ENCODE data around the gene RNU6-1. TPM values are rescaled to one million over a fixed set of nuclear protein-coding genes. Genes with fewer than 3 reads are reported as not detected.

Gene RNU6-1
- total RNA-seq, 4 donors from 2014 or later, result not detected

DNA sequence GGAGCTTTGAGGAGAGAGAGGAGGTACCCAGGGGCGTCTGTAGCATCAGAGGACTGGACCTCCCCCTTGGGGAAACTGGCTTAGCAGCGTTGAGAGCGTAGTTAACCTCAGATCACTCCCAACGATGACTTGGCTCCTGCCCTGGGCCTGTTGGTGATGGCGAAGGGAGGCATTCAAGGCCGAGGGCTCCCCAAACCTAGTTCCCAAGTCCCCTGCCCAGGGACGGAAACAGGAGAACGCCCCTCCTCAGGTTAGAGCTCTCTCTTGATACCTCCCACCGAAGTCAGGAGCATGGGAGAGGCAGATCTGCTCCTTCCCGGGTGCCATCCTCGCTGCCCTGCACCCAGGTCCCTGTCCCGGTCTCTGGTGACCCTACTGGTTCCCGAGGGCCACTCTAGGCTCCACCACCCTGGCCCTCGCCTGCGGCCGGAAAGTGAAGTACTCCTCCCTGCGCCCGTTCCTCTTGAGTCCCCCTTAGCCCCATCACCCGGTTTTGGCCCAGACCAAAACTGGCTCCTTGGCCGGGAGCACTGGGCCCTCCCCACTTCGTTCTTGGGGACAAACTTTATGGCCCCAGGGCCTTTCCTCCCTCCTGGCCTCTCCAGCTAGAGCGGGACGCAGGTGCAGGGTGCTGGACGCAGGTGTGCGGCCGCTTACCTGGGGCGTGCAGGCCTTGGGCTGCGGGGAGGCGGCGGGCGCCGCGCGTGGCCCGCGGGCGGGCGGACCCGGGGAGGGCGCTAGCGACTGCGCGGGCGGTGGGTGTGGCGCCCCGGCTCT, 17.1 kb downstream of the RNU6-1 start:
- Histone ChIP-seq H3K36me3 (no peaks in the 10 kb centered on the region), H3K27ac (no peak overlapping the region), H3K27me3 (peaks cover 100% of the 10 kb centered on the region), H3K4me1 (peaks cover 0 to 80% (median 31%) of the 10 kb centered on the region in 3 donors), H3K9me3 (no peaks in the 10 kb centered on the region), H3K4me3 (peak overlapping the region in 1 of 2 donors; percentile 30)
- WGBS, 2 donors (ENCODE audit: low coverage in 1 of 2), result 18% methylated on average over 3 of the region's 46 CpGs; no CpG with 5 or more reads in 1 of the 2 donors
- ATAC-seq, result no peak
- TF ChIP-seq POLR2A (IDR thresholded peaks at IDR 0.05) (no peak), POLR2AphosphoS5 (IDR thresholded peaks at IDR 0.05) (no peak)
- TF ChIP-seq, protein P1, sequence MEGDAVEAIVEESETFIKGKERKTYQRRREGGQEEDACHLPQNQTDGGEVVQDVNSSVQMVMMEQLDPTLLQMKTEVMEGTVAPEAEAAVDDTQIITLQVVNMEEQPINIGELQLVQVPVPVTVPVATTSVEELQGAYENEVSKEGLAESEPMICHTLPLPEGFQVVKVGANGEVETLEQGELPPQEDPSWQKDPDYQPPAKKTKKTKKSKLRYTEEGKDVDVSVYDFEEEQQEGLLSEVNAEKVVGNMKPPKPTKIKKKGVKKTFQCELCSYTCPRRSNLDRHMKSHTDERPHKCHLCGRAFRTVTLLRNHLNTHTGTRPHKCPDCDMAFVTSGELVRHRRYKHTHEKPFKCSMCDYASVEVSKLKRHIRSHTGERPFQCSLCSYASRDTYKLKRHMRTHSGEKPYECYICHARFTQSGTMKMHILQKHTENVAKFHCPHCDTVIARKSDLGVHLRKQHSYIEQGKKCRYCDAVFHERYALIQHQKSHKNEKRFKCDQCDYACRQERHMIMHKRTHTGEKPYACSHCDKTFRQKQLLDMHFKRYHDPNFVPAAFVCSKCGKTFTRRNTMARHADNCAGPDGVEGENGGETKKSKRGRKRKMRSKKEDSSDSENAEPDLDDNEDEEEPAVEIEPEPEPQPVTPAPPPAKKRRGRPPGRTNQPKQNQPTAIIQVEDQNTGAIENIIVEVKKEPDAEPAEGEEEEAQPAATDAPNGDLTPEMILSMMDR (IDR thresholded peaks at IDR 0.05), result no peak

DNA sequence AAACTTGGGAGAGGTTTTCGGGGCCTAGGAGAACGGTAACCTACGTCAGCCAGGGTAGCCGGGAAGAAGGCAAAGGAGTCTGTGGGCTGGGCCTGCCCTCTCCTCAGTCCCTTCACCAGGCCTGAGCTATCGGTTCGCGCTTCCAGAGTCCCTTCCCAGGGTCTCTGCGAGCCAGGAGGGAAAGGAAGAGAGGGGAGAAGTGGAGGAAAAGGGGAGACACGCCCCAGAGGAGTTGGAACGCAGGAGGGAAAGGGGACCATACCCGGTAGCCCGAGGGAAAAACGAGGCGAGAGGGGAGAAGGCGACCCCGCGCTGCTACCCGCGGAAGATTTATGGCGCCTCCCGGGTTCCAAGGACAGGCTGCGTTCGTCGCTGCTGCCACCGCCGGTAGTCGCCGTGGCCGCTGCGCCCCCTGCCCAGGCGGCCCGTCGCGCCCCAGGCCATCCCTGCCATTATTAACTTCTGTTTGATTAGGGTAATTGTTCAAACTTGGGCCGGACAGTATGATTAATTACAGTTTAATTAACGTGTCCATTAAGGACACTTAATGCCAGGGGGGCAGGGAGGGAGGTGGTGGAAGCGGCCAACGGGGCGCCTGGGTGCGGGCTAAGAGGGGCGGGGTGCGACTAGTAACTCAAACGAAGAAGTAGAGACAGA, 17.9 kb downstream of the RNU6-1 start:
- WGBS, 2 donors (ENCODE audit: low coverage in 1 of 2), result 1% methylated on average over 30 of the region's 43 CpGs; no CpG with 5 or more reads in 1 of the 2 donors
- Histone ChIP-seq H3K27ac (no peak overlapping the region), H3K9me3 (peaks cover 0 to 2% (median 0%) of the 10 kb centered on the region in 3 donors), H3K4me1 (peaks cover 0 to 72% (median 23%) of the 10 kb centered on the region in 3 donors), H3K4me3 (no peak overlapping the region), H3K27me3 (peaks cover 100% of the 10 kb centered on the region), H3K36me3 (no peaks in the 10 kb centered on the region)
- no peak for ATAC-seq
- TF ChIP-seq POLR2AphosphoS5 (IDR thresholded peaks at IDR 0.05), result no peak
- TF ChIP-seq EP300 (IDR thresholded peaks at IDR 0.05), result no peak
- TF ChIP-seq, protein P1 (IDR thresholded peaks at IDR 0.05), result no peak
- no peak for TF ChIP-seq POLR2A (IDR thresholded peaks at IDR 0.05)

DNA sequence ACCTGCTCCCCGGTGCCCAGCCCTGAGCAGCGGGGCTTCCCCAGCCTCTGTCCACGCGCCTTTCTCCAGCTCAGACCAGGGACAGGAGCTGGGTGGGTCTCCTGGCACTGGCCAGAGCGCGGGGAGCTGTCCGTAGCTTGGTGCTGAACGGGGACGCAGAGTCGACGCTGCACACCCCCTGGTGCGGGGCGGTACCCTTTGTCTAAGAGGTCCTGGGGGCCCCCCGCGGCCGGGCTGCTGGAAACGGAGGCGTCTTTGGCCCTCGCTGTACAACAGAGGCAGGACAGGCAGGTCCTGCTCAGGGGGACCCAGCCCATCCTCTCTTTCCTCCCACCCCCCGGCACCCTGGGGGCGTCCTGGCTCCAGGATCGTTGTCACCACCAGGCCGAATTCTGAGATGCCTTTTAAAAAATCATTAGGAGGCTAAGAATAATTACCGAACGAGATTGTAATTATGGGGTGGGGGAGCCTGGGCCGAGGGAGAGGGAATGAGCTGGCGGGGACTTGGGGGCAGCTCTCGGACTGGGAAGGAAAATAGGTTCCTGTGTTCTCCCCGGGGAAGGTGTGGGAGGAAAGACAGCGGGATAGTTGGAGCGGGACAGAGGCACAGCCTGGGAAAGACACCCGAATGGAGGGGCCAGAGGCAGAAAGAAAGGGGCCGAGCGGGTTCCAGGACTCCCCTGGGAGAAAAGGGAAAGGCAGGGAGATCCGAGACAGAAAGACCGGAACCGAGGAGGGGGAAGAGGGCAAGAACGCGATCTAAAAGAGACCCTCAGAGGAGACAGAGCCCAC, 18.7 kb downstream of the RNU6-1 start:
- Histone ChIP-seq H3K36me3 (no peaks in the 10 kb centered on the region), H3K27me3 (peaks cover 99% of the 10 kb centered on the region), H3K4me1 (peaks cover 0 to 64% (median 18%) of the 10 kb centered on the region in 3 donors), H3K27ac (no peak overlapping the region), H3K4me3 (no peak overlapping the region), H3K9me3 (peaks cover 0 to 9% (median 0%) of the 10 kb centered on the region in 3 donors)
- TF ChIP-seq, protein P1 (IDR thresholded peaks at IDR 0.05), result no peak
- TF ChIP-seq EP300 (IDR thresholded peaks at IDR 0.05), result no peak
- no peak for TF ChIP-seq POLR2A (IDR thresholded peaks at IDR 0.05)
- TF ChIP-seq POLR2AphosphoS5 (IDR thresholded peaks at IDR 0.05), result no peak
- peak; percentile 49 for ATAC-seq
- 4 to 8% methylated on average over 15 to 16 of the region's 39 CpGs for WGBS, 2 donors (ENCODE audit: low coverage in 1 of 2)

DNA sequence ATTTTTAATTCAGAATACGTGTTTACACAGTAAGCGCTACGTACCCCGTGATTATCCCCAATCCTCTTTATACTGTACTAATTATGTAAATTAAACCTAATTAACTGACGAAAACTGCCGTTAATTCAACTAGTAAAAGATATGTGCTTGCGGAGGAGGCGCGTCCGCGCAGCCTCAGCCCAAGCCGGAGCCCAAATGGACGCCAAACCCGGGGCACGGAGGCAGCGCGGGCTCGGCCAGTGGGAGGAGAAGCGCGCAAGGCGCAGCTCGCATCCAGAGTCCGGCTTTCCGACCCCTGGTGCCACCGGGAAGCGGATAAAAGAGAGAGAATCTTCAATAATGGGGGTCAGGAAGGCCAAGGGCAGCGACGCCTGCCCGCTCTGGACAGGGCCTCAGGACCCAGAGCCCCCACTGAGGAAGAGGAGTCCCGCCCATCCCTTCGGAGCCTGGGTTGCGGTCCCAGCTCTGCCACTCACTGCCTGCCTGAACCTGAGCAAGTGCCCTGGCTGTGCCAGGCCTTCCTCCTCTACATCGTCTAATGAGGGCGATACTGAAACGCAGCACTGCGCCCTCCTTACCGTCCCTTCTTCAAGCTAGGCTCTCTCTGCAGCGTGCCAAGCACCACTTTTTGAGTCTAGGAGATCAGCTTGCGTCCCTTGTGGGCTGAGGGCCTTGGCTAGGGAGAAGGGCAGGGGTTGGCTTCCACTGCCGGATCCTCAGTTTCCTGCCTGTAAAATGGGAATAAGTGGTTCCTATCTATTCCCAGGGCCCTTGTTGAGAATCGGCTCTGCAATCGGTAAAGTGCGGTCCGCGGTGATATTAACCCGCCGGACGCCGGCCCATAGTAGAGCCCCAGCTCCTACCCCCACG, 19.5 kb downstream of the RNU6-1 start:
- no peak for ATAC-seq
- H3K9me3 ChIP-seq, result peaks cover 0 to 17% (median 0%) of the 10 kb centered on the region in 3 donors
- TF ChIP-seq POLR2AphosphoS5 (IDR thresholded peaks at IDR 0.05) (no peak), EP300 (IDR thresholded peaks at IDR 0.05) (no peak), POLR2A (IDR thresholded peaks at IDR 0.05) (no peak)
- TF ChIP-seq, protein P1 (IDR thresholded peaks at IDR 0.05), result no peak
- peaks cover 99% of the 10 kb centered on the region for H3K27me3 ChIP-seq
- 9 to 16% methylated on average over 11 to 21 of the region's 50 CpGs for WGBS, 2 donors (ENCODE audit: low coverage in 1 of 2)
- peaks cover 0 to 56% (median 11%) of the 10 kb centered on the region in 3 donors for H3K4me1 ChIP-seq
- no peak overlapping the region for H3K4me3 ChIP-seq
- no peak overlapping the region for H3K27ac ChIP-seq
- peaks cover 0 to 7% of the 10 kb centered on the region in 2 donors for H3K36me3 ChIP-seq

All from gastroesophageal sphincter (tissue), 4 donors.